ENCODE results near the gene LAIR2.

LAIR2 gene

DNA sequence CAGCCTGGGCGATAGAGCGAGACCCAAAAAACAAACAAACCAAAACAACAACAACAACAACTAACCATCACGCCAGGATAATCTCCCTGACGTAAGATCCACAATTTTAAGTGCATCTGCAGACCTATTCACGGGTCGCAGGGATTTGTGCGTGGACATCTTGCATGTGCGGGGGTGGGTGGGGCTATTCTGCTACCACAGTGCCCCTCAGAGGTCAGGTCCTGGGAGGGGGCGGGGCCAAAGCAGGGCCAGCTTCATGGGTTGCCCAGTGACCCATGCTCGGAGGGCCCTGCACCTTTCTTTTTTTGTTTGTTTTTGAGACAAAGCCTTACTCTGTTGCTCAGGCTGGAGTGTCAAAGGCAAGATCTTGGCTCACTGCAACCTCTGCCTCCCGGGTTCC lies 26.9 kb upstream of the LAIR2 start:
- no peak overlapping the region for H3K4me3 ChIP-seq
- TF ChIP-seq Cebpa-rat (IDR thresholded peaks at IDR 0.05): no peak
- no peaks in the 10 kb centered on the region for H3K36me3 ChIP-seq
- no peaks in the 10 kb centered on the region for H3K27me3 ChIP-seq
- no peak overlapping the region for H3K9ac ChIP-seq
- H3K4me1 ChIP-seq: peaks cover 32% of the 10 kb centered on the region
- H3K9me3 ChIP-seq: no peaks in the 10 kb centered on the region
- no peak overlapping the region for H3K27ac ChIP-seq
- H4K20me1 ChIP-seq: no peaks in the 10 kb centered on the region
- H3K4me2 ChIP-seq: no peak overlapping the region

DNA sequence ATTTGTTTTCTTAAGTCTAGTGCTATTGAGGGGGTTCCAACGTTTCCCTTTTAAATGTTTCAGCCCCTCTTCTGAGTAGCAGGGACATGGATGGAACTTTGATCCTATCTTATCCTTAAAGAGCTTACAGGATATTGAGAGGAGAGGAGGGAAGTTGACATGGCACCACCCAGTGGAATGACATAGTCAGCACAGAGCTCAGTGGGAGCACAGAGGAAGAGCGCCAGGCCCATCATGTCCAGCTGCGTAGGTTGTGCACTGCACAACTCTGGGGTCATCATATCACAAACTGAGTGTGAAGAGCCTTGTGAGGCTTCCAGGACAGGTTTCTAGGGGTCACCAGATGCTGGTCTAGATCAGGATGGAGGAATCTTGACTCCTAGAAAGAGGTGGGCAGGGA lies 25.0 kb upstream of the LAIR2 start:
- H3K36me3 ChIP-seq: no peaks in the 10 kb centered on the region

DNA sequence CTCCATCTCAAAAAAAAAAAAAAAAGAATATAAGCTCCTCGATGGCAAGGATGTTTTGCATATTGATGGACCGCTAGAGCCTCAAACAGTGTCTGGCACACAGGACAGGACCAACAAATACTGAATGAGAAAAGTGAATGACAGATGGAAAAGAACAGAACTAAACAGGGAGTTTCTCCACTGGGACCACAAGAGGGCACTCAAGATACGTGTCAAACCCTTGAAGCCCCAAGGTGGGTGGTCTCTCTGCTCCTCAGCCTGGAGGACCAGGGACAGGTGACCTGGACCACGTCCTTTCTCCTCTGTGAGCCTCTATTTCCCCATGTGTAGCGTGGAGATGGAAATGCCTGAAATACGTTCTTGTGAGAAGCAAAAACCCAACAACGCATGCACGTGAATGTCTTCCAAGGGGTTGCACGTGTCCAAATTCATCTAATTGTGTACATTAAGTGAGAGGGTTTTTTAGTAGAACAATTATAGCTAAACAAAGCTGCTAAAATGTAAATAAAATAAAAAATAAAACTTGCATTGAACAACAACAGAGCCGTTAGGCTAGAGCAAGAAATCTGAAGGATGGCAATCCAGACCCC lies 23.9 kb upstream of the LAIR2 start:
- TF ChIP-seq Cebpa-rat (IDR thresholded peaks at IDR 0.05): no peak
- Histone ChIP-seq H3K9ac (no peak overlapping the region), H3K4me1 (peaks cover 42% of the 10 kb centered on the region), H4K20me1 (no peaks in the 10 kb centered on the region), H3K27ac (no peak overlapping the region), H3K36me3 (no peaks in the 10 kb centered on the region), H3K4me2 (no peak overlapping the region), H3K9me3 (no peaks in the 10 kb centered on the region), H3K27me3 (no peaks in the 10 kb centered on the region), H3K4me3 (no peak overlapping the region)

More for the DNA sequence above, 25.0 kb upstream of the LAIR2 start:
- no peaks in the 10 kb centered on the region for H3K27me3 ChIP-seq
- no peak overlapping the region for H3K27ac ChIP-seq
- no peak overlapping the region for H3K4me3 ChIP-seq
- TF ChIP-seq Cebpa-rat (IDR thresholded peaks at IDR 0.05): no peak
- H3K4me2 ChIP-seq: no peak overlapping the region
- H4K20me1 ChIP-seq: no peaks in the 10 kb centered on the region
- H3K9ac ChIP-seq: no peak overlapping the region
- H3K4me1 ChIP-seq: peaks cover 42% of the 10 kb centered on the region
- H3K9me3 ChIP-seq: no peaks in the 10 kb centered on the region

DNA sequence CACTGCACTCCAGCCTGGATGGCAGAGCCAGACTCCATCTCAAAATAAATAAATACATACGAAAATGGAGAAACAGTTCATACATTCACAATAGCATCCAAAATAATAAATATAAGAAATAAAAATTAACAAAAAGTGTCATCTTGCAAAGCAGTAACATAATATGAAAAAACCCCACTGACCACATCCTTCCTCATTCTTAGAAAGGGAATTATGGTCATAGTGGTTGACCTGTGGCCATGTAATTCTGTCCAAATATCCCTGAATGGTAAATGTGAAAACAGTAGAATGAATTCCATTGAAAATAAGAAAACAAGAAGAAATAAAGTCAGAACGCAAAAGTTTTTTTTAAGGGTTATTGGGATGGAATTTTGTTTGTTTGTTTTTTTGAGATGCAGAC lies 22.6 kb upstream of the LAIR2 start:
- Histone ChIP-seq H4K20me1 (no peaks in the 10 kb centered on the region), H3K4me1 (peaks cover 39% of the 10 kb centered on the region), H3K27me3 (no peaks in the 10 kb centered on the region), H3K9ac (no peak overlapping the region), H3K4me2 (no peak overlapping the region), H3K9me3 (no peaks in the 10 kb centered on the region), H3K4me3 (no peak overlapping the region), H3K36me3 (no peaks in the 10 kb centered on the region), H3K27ac (no peak overlapping the region)
- TF ChIP-seq Cebpa-rat (IDR thresholded peaks at IDR 0.05): no peak

DNA sequence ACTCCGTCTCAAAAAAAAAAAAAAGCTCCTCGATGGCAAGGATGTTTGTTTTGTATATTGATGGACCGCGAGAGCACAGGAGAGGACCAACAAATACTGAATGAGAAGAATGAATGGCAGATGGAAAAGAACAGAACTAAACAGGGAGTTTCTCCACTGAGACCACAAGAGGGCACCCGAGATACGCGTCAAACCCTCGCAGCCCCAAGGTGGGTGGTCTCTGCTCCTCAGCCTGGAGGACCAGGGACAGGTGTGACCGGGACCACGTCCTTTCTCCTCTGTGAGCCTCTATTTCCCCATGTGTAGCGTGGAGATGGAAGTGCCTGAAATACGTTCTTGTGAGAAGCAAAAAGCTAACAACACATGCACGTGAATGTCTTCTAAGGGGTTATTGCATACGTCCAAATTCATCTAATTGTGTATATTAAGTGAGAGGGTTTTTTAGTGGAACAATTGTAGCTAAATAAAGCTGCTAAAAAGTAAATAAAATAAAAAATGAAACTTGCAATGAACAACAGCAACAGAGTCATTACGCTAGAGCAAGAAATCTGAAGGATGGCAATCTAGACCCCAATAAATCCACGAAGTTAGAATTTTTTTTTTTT lies 21.2 kb upstream of the LAIR2 start:
- Histone ChIP-seq H3K27me3 (no peaks in the 10 kb centered on the region), H3K36me3 (no peaks in the 10 kb centered on the region), H3K9ac (no peak overlapping the region), H3K4me1 (peaks cover 51% of the 10 kb centered on the region), H3K4me2 (peak overlapping the region; percentile 40; the same call in 1 of the 2 replicates), H3K9me3 (no peaks in the 10 kb centered on the region), H3K27ac (no peak overlapping the region), H3K4me3 (no peak overlapping the region), H4K20me1 (no peaks in the 10 kb centered on the region)
- TF ChIP-seq Cebpa-rat (IDR thresholded peaks at IDR 0.05): no peak

DNA sequence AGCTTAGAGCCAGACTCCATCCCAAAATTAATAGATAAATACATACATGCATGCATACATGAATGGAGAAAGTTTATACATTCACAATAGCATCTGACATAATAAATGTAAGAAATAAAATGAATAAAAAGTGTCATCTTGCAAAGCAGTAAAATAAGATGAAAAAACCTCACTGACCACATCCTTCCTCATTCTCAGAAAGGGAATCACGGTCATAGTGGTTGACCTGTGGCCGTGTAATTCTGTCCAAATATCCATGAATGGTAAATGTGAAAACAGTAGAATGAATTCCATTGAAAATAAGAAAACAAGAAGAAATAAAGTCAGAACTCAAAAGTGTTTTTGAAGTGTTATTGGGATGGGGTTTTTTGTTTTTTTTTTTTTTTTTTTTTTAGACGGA lies 19.7 kb upstream of the LAIR2 start:
- no peaks in the 10 kb centered on the region for H3K27me3 ChIP-seq
- H3K27ac ChIP-seq: no peak overlapping the region
- peak overlapping the region; percentile 65 for H3K4me2 ChIP-seq
- no peaks in the 10 kb centered on the region for H3K36me3 ChIP-seq
- H3K9ac ChIP-seq: no peak overlapping the region
- peaks cover 51% of the 10 kb centered on the region for H3K4me1 ChIP-seq
- no peaks in the 10 kb centered on the region for H4K20me1 ChIP-seq
- H3K9me3 ChIP-seq: no peaks in the 10 kb centered on the region
- no peak for TF ChIP-seq Cebpa-rat (IDR thresholded peaks at IDR 0.05)
- no peak overlapping the region for H3K4me3 ChIP-seq

DNA sequence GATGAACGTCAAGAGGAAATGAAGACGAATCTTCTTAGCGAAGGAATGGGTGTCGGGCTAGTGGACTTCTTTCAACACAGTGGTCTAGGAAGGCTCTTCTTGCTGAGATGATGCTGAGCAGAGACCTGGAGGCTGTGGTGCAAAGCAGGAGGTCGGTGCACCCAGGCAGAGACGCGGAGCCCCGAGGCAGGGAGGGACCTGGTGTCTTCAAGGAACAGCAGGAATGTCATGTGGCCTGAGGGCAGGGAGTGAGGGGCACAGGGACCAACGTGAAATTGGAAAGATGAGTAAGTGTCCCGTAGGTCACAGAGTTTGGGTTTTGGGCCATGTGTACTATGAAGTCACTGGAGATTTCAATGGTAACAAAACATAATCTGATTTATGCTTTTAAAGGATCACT lies 18.2 kb upstream of the LAIR2 start:
- H3K4me3 ChIP-seq: no peak overlapping the region
- H3K27ac ChIP-seq: no peak overlapping the region
- no peaks in the 10 kb centered on the region for H3K27me3 ChIP-seq
- no peaks in the 10 kb centered on the region for H3K36me3 ChIP-seq
- TF ChIP-seq Cebpa-rat (IDR thresholded peaks at IDR 0.05): no peak
- H3K9me3 ChIP-seq: no peaks in the 10 kb centered on the region
- no peak overlapping the region for H3K9ac ChIP-seq
- peaks cover 51% of the 10 kb centered on the region for H3K4me1 ChIP-seq
- H4K20me1 ChIP-seq: no peaks in the 10 kb centered on the region
- H3K4me2 ChIP-seq: no peak overlapping the region

DNA sequence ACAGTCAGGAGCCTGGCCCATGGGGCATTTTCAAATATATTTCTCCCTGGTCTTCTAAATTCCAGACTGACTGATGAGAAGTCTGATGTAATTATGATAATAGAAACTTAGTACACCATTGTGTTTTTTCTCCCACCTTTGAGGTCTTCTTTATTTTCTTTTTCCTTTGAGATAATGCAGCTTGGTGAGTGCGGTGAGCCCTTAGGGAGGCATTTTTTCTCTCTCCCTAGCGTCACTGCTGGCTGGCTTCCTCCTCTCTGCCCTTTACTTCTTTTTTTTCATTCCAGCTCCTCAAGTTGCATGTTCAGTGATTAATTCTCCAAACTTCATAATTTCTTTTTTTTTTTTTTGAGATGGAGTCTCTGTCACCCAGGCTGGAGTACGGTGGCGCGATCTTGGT lies 16.8 kb upstream of the LAIR2 start:
- H3K36me3 ChIP-seq: no peaks in the 10 kb centered on the region
- H3K4me1 ChIP-seq: peaks cover 48% of the 10 kb centered on the region
- H4K20me1 ChIP-seq: no peaks in the 10 kb centered on the region
- H3K9me3 ChIP-seq: no peaks in the 10 kb centered on the region
- no peak for TF ChIP-seq Cebpa-rat (IDR thresholded peaks at IDR 0.05)
- peak overlapping the region; percentile 39 for H3K4me2 ChIP-seq
- H3K27me3 ChIP-seq: no peaks in the 10 kb centered on the region
- H3K9ac ChIP-seq: no peak overlapping the region
- no peak overlapping the region for H3K27ac ChIP-seq
- no peak overlapping the region for H3K4me3 ChIP-seq

DNA sequence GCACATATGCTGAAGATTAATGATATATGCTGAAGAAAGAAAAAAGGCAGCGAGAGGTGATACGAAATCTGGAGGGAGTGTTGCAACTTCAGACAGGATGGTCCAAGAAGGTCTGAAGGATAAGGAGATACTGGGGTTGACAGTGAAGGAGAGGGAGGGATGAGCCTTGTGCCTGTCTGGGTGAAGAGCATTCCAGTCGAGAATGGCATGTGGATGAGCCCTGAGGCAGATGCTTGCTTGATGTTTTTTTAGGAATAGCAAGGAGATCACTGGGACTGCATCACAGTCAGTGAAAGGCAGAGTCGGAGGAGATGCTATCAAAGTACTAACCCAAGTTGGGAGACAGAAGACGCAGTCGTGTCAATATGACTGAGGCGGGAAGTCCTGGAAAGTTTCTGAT lies 13.3 kb upstream of the LAIR2 start:
- Histone ChIP-seq H3K9ac (no peak overlapping the region), H4K20me1 (no peaks in the 10 kb centered on the region), H3K27ac (no peak overlapping the region), H3K36me3 (no peaks in the 10 kb centered on the region), H3K4me1 (peaks cover 51% of the 10 kb centered on the region), H3K9me3 (no peaks in the 10 kb centered on the region), H3K4me3 (no peak overlapping the region), H3K27me3 (no peaks in the 10 kb centered on the region), H3K4me2 (no peak overlapping the region)
- TF ChIP-seq Cebpa-rat (IDR thresholded peaks at IDR 0.05): no peak

DNA sequence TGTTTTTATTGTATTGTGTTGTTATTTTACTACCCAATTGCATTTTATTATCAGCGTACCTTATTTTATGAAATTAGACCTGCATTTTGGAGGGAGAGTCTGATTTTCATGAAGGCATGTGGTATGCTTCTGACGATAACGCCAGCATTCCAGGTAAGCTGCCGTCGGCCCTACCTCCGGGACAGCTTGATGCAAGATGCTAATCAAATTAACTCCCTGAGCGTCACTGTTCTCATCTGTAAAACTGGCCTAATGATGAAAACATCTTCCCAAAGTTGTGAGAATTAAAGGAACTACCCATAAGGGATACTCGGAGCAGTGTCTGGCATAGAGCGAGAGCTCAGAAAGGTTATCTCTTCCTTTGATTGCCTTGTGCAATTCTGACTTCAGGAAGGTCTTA lies 12.9 kb upstream of the LAIR2 start:
- H3K4me3 ChIP-seq: no peak overlapping the region
- TF ChIP-seq Cebpa-rat (IDR thresholded peaks at IDR 0.05): no peak
- H3K27ac ChIP-seq: no peak overlapping the region
- no peaks in the 10 kb centered on the region for H3K27me3 ChIP-seq
- no peaks in the 10 kb centered on the region for H3K9me3 ChIP-seq
- no peaks in the 10 kb centered on the region for H3K36me3 ChIP-seq
- H4K20me1 ChIP-seq: no peaks in the 10 kb centered on the region
- H3K9ac ChIP-seq: no peak overlapping the region
- peaks cover 56% of the 10 kb centered on the region for H3K4me1 ChIP-seq
- no peak overlapping the region for H3K4me2 ChIP-seq
